ENCODE measurements around the gene PRSS8. TPM values are rescaled to one million over a fixed set of nuclear protein-coding genes. Genes with fewer than 3 reads are reported as not detected.
A peak's percentile ranks its signal among the peaks of the same experiment; 100 is the strongest.
"Not testable (repeated sequence)": the region's sequence is repeated elsewhere in the genome, so short reads cannot be mapped to it uniquely, and the experiment has no call there.

Gene PRSS8
- total RNA-seq, 1 donor from 2014 or later, result 84.7 TPM

DNA sequence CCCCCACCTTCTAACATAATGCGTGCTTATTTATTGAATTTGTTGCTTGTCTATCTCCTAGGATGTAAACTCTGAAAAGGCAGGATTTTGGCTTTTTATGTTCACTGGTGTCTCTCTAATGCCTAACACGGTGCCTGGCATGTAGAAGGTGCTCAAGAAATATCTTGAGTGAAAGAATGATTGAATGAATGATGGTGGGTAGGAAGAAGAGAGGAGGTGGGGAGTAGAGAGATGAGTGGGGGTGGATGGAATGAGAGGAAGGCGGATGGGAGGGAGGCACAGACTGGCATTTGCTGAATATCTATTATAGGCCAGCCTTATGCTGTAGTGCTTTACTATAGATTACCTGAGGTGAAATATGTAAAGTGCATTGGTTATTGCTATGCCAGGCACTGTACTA lies 12.0 kb upstream of the PRSS8 start:
- no peaks in the 10 kb centered on the region for H3K36me3 Mint-ChIP-seq
- no peak for DNase-seq (ENCODE audit: extremely low spot score, unreplicated experiment)
- no peaks in the 10 kb centered on the region for H3K9me3 Mint-ChIP-seq
- peaks cover 37% of the 10 kb centered on the region for H3K27me3 Mint-ChIP-seq
- peak overlapping the region; percentile 78 for H3K4me3 Mint-ChIP-seq
- H3K27ac Mint-ChIP-seq, result no peak overlapping the region
- TF ChIP-seq CTCF (conservative IDR thresholded peaks at IDR 0.05), result no peak
- no peaks in the 10 kb centered on the region for H3K4me1 Mint-ChIP-seq (ENCODE audit: unreplicated experiment)

- Mint-ChIP-seq H3K4me3 (no peak overlapping the region), H3K36me3 (no peaks in the 10 kb centered on the region), H3K9me3 (no peaks in the 10 kb centered on the region), H3K4me1 (ENCODE audit: unreplicated experiment) (peaks cover 9% of the 10 kb centered on the region), H3K27ac (no peak overlapping the region), H3K27me3 (peaks cover 37% of the 10 kb centered on the region)
- TF ChIP-seq CTCF (conservative IDR thresholded peaks at IDR 0.05), result no peak
- DNase-seq (ENCODE audit: extremely low spot score, unreplicated experiment), result no peak
These were observed 10.0 kb upstream of the PRSS8 start for GRCh38 chr16:31145398-31145990.

DNA sequence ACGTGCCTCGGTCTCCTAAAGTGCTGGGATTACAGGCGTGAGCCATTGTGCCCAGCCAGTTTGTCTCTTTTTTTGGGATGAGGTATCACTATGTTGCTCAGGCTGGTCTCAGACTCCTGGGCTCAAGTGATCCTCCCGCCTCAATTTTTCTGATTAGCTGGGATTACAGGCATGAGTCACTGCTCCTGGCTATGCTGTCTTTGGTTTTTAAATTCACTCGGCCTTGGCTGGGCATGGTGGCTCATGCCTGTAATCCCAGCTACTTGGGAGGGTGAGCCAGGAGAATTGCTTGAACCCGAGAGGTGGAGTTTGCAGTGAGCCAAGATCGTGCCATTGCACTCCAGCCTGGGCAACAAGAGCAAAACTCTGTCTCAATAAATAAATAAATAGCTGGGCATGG lies 8.9 kb upstream of the PRSS8 start:
- H3K4me1 Mint-ChIP-seq (ENCODE audit: unreplicated experiment); H3K27ac Mint-ChIP-seq; DNase-seq (ENCODE audit: extremely low spot score, unreplicated experiment); H3K9me3 Mint-ChIP-seq; H3K4me3 Mint-ChIP-seq; H3K36me3 Mint-ChIP-seq: not testable (repeated sequence)
- H3K27me3 Mint-ChIP-seq, result peaks cover 29% of the 10 kb centered on the region

- no peak for DNase-seq (ENCODE audit: extremely low spot score, unreplicated experiment)
- no peak overlapping the region for H3K27ac Mint-ChIP-seq
These were observed 8.2 kb upstream of the PRSS8 start for GRCh38 chr16:31143694-31144148.

GRCh38 chr16:31143011-31143693 lies 7.6 kb upstream of the PRSS8 start:
- Mint-ChIP-seq H3K27ac (no peak overlapping the region), H3K4me3 (peak overlapping the region; percentile 70), H3K36me3 (no peaks in the 10 kb centered on the region), H3K27me3 (peaks cover 22% of the 10 kb centered on the region), H3K4me1 (ENCODE audit: unreplicated experiment) (peaks cover 9% of the 10 kb centered on the region), H3K9me3 (no peaks in the 10 kb centered on the region)
- no peak for TF ChIP-seq CTCF (conservative IDR thresholded peaks at IDR 0.05)
- DNase-seq (ENCODE audit: extremely low spot score, unreplicated experiment), result no peak

More at GRCh38 chr16:31143694-31144148, 8.2 kb upstream of the PRSS8 start:
- H3K36me3 Mint-ChIP-seq, result no peaks in the 10 kb centered on the region
- H3K9me3 Mint-ChIP-seq, result no peaks in the 10 kb centered on the region
- no peak for TF ChIP-seq CTCF (conservative IDR thresholded peaks at IDR 0.05)
- H3K4me1 Mint-ChIP-seq (ENCODE audit: unreplicated experiment), result peaks cover 9% of the 10 kb centered on the region
- H3K4me3 Mint-ChIP-seq, result peak overlapping the region; percentile 70
- peaks cover 25% of the 10 kb centered on the region for H3K27me3 Mint-ChIP-seq

Data from type B pancreatic cell (in vitro differentiated cells).